H1 (cell line): Measurements from ENCODE around the gene BCAS3.

Experiments used
- CBX5 ChIP-seq: fragments of 300-800, 300-1000 bp; sonication (generic); IDR thresholded peaks from 2 replicates; pipeline ENCODE4 v1.7.1; 2016; ENCODE audit warnings: antibody characterized with exemption, low read length, low read depth
- CEBPB ChIP-seq: IDR thresholded peaks from 2 replicates; pipeline ENCODE4 v1.6.1; 2012; ENCODE audit warnings: low read depth, low read length
- EGR1 ChIP-seq: IDR thresholded peaks from 2 replicates; pipeline ENCODE4 v1.6.1; 2011; ENCODE audit warnings: low read depth, low read length, borderline replicate concordance
- EZH2 ChIP-seq: fragments of 200-600 bp; sonication (generic); IDR thresholded peaks from 2 replicates; pipeline ENCODE4 v1.7.1; 2012; ENCODE audit warnings: low read depth, mild to moderate bottlenecking, moderate library complexity, low read length, inconsistent platforms; ENCODE audit not compliant: severe bottlenecking
- GABPA ChIP-seq: IDR thresholded peaks from 2 replicates; pipeline ENCODE4 v1.6.1; 2011; ENCODE audit warnings: mild to moderate bottlenecking, low read length, moderate library complexity, borderline replicate concordance; ENCODE audit not compliant: insufficient read depth
- HDAC2 ChIP-seq, 2 experiments: fragments of 300-600 bp in 1 of 2; sonication (generic) in 1 of 2; IDR thresholded peaks; 2 replicates each; pipeline ENCODE4 v1.6.1; 2011 to 2012; ENCODE audit warnings: low read depth in 2 of 2, low read length in 2 of 2, mild to moderate bottlenecking in 2 of 2, moderate library complexity in 2 of 2, borderline replicate concordance in 1 of 2, inconsistent platforms in 1 of 2
- POLR2A ChIP-seq, 2 experiments: IDR thresholded peaks; 1 replicate in 1 of 2; 2 replicates in 1 of 2; pipeline ENCODE4 v1.6.1; 2011; ENCODE audit warnings: low read depth in 2 of 2, low read length in 2 of 2, mild to moderate bottlenecking in 2 of 2; ENCODE audit errors: control extremely low read depth in 1 of 2
- POLR2AphosphoS5 ChIP-seq: IDR thresholded peaks from 2 replicates; pipeline ENCODE4 v1.6.1; 2011; ENCODE audit warnings: low read depth, low read length
- TCF12 ChIP-seq: IDR thresholded peaks from 2 replicates; pipeline ENCODE4 v1.6.1; 2011; ENCODE audit warnings: low read depth, mild to moderate bottlenecking, low read length
- TF ChIP-seq, protein P1 (sequence below), 3 experiments: IDR thresholded peaks; 1 replicate in 2 of 3; 2 replicates in 1 of 3; pipeline versions ENCODE4 v1.5.1 to v1.6.1; 2011; ENCODE audit warnings: low read length in 3 of 3, mild to moderate bottlenecking in 3 of 3, inconsistent platforms in 2 of 3, low read depth in 1 of 3, moderate library complexity in 1 of 3; ENCODE audit not compliant: insufficient read depth in 1 of 3; ENCODE audit errors: control extremely low read depth in 1 of 3
- TF ChIP-seq, protein P2 (sequence below): IDR thresholded peaks from 2 replicates; pipeline ENCODE4 v1.6.1; 2012; ENCODE audit warnings: inconsistent platforms

DNA sequence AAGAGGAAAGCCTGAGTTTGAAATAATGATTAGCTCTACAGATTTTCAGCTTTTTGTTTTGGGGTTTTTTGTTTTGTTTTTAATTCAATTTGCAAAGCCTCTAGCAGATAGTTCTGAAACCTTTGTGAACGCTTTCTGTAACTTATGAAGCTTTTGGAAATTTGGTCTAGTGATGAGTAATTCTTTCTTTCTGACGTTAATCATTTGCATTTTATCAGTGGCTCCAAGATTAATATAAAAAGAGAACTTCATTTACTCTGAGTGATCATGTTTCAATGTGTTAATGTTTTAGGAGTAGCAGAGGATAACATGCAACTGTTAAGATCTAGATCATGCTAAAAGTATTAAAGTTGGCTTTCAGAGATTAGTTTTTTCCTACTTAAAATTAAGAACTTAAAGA, 561.7 kb downstream of the BCAS3 start:
- no peak for TF ChIP-seq EZH2
- no peak for TF ChIP-seq POLR2A (IDR thresholded peaks at IDR 0.05; ENCODE audit: control extremely low read depth in 1 of 2, low read depth in 2 of 2, low read length in 2 of 2)
- TF ChIP-seq, protein P1, sequence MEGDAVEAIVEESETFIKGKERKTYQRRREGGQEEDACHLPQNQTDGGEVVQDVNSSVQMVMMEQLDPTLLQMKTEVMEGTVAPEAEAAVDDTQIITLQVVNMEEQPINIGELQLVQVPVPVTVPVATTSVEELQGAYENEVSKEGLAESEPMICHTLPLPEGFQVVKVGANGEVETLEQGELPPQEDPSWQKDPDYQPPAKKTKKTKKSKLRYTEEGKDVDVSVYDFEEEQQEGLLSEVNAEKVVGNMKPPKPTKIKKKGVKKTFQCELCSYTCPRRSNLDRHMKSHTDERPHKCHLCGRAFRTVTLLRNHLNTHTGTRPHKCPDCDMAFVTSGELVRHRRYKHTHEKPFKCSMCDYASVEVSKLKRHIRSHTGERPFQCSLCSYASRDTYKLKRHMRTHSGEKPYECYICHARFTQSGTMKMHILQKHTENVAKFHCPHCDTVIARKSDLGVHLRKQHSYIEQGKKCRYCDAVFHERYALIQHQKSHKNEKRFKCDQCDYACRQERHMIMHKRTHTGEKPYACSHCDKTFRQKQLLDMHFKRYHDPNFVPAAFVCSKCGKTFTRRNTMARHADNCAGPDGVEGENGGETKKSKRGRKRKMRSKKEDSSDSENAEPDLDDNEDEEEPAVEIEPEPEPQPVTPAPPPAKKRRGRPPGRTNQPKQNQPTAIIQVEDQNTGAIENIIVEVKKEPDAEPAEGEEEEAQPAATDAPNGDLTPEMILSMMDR (IDR thresholded peaks at IDR 0.05; ENCODE audit: control extremely low read depth in 1 of 3, insufficient read depth in 1 of 3, low read depth in 1 of 3, low read length in 3 of 3): no peak
- TF ChIP-seq, protein P2, sequence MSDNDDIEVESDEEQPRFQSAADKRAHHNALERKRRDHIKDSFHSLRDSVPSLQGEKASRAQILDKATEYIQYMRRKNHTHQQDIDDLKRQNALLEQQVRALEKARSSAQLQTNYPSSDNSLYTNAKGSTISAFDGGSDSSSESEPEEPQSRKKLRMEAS: no peak
- TF ChIP-seq TCF12: no peak
- TF ChIP-seq CEBPB: no peak
- no peak for TF ChIP-seq POLR2AphosphoS5
- TF ChIP-seq CBX5: no peak
- TF ChIP-seq EGR1: no peak
- TF ChIP-seq HDAC2 (IDR thresholded peaks at IDR 0.05; ENCODE audit: borderline replicate concordance in 1 of 2, low read depth in 2 of 2, low read length in 2 of 2): no peak
- TF ChIP-seq GABPA: no peak
